ENCODE data around the gene OSTF1.

OSTF1 gene

DNA sequence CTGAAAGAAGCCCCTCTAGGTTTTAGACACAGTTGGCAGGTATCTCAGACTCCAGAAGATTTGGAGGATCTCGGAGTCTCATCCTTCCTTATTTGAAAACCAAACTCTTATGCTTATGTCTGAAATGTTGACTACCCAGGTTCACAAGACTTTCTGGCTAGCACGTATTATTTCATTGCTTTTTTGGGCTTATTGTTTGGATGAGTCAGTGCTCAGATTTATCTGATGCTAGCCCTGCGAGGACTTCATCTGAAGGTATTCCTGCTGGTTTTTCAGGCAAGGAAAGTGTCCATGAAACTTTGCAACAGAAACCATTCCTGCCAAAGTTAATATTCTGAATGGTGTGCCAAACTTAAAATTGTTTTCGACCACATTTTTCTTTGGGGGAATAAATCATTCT lies 8.5 kb downstream of the OSTF1 start:
- Mint-ChIP-seq H3K4me3 (no peak overlapping the region), H3K4me1 (peaks cover 4% of the 10 kb centered on the region), H3K9me3 (no peaks in the 10 kb centered on the region), H3K27me3 (ENCODE audit: low read depth) (peaks cover 3% of the 10 kb centered on the region), H3K36me3 (ENCODE audit: low read depth) (no peaks in the 10 kb centered on the region), H3K27ac (no peak overlapping the region)
- no peak for TF ChIP-seq CTCF (IDR thresholded peaks at IDR 0.05; ENCODE audit: unreplicated experiment in 3 of 3)

DNA sequence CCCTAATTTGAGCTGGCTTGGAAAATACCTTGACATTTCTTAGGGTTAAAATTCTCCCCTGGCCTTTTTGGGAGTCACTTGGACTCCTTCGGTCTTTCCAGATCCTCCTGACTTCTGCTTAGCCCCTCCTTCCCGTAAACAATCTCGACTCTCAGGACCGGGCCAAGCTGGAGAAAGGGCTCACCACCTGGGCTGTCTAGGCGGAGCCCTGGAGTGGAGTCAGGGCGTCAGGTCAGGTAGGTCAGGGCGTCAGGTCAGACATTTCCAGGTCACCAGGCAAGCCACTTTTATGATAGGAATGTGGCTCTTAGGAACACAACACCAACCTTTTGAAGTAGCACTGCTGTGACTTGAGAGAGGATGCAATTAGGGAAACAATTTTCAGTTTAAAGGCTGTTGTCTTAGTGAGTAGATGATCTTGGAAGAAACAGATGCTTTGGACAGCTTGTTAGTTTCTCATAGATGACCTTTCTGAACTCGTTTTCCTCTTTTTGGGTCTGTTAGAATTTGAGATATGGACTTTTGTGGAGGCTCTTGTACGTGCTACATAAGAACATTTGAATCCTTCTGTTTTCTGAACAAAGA lies 12.8 kb downstream of the OSTF1 start:
- H3K36me3 Mint-ChIP-seq (ENCODE audit: low read depth), result no peaks in the 10 kb centered on the region
- no peaks in the 10 kb centered on the region for H3K27me3 Mint-ChIP-seq (ENCODE audit: low read depth)
- no peak overlapping the region for H3K4me3 Mint-ChIP-seq
- H3K27ac Mint-ChIP-seq, result peak overlapping the region in 1 of 3 experiments; percentile 3
- no peak for TF ChIP-seq CTCF (IDR thresholded peaks at IDR 0.05; ENCODE audit: unreplicated experiment in 3 of 3)
- H3K9me3 Mint-ChIP-seq, result no peaks in the 10 kb centered on the region
- H3K4me1 Mint-ChIP-seq, result peaks cover 9% of the 10 kb centered on the region

DNA sequence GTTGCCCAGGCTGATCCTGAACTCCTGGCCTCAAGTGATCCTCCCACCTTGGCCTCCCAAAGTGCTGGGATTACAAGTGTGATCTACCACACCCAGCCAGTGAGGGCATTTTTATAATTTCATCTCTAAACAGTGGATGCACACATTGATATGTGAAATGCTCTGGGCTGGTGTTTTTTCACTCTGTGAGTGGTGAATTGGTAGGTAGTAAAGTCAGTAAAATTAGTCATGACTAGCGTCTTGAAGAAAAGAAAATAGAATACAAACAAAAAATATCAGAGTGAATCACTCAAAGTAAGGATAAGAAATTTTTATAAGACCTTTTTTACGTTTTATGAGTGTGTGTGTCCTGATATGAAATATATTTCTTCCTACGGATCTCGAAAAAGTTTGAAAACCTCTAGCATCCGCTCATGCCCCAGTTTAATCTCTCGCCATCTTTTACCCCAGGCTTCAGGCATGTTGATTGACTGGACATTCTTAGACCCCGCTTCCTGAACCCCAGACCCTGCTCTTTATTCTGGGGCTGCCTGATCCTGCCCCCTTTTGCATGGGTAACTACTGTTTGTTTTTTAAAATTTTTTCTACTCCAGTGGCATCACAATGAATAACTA lies 14.0 kb downstream of the OSTF1 start:
- no peak overlapping the region for H3K4me3 Mint-ChIP-seq
- no peak for TF ChIP-seq CTCF (IDR thresholded peaks at IDR 0.05; ENCODE audit: unreplicated experiment in 3 of 3)
- no peak overlapping the region for H3K27ac Mint-ChIP-seq
- no peaks in the 10 kb centered on the region for H3K27me3 Mint-ChIP-seq (ENCODE audit: low read depth)
- H3K4me1 Mint-ChIP-seq, result peaks cover 15% of the 10 kb centered on the region
- no peaks in the 10 kb centered on the region for H3K36me3 Mint-ChIP-seq (ENCODE audit: low read depth)
- H3K9me3 Mint-ChIP-seq, result no peaks in the 10 kb centered on the region

DNA sequence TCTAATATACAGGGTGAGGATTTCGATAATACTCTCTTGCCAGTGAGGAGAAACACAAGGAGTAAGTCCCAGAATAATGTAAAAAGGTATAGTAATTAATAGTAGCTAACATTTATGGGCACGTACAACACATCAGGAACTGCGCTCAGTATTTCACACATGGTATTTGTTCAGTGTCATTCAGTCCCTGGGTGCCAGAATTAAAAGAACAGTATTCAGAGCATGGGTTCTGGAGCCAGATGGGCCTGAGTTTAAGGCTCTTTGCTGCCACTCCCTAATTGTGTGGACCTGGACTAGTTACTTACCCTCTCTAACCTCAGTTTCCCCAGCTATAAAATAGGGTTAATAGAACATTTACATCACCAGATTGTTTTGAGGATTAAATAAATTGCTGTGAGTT lies 16.3 kb downstream of the OSTF1 start:
- Mint-ChIP-seq H3K4me3 (no peak overlapping the region), H3K27ac (no peak overlapping the region), H3K9me3 (no peaks in the 10 kb centered on the region), H3K36me3 (ENCODE audit: low read depth) (no peaks in the 10 kb centered on the region), H3K27me3 (ENCODE audit: low read depth) (no peaks in the 10 kb centered on the region), H3K4me1 (peaks cover 23% of the 10 kb centered on the region)
- TF ChIP-seq CTCF (IDR thresholded peaks at IDR 0.05; ENCODE audit: unreplicated experiment in 3 of 3), result no peak

DNA sequence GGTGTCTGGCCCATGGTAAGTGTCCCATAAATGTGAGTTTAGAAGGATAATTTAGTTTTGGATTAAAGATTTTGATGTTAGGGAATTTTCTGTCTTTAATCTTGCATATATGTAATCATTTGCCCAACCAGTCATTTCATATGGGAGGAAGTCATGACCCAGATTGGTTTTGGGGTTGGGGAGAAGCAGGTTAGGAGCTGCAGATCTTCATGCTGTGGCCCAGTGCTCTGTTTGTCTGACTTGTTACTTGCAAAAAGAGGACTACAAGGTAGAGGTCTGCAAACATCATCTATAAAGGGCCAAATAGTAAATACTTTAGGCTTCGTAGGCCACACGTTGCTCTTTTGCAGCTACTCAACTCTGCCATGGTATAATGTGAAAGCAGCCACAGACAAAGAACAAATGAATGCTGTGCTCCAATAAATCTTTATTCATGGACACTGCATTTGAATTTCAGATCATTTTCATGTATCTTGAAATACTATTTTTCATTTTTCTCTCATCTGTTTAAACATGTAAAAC lies 16.8 kb downstream of the OSTF1 start:
- H3K9me3 Mint-ChIP-seq, result no peaks in the 10 kb centered on the region
- no peaks in the 10 kb centered on the region for H3K36me3 Mint-ChIP-seq (ENCODE audit: low read depth)
- H3K4me1 Mint-ChIP-seq, result peaks cover 23% of the 10 kb centered on the region
- no peak for TF ChIP-seq CTCF (IDR thresholded peaks at IDR 0.05; ENCODE audit: unreplicated experiment in 3 of 3)
- no peaks in the 10 kb centered on the region for H3K27me3 Mint-ChIP-seq (ENCODE audit: low read depth)
- no peak overlapping the region for H3K4me3 Mint-ChIP-seq
- H3K27ac Mint-ChIP-seq, result no peak overlapping the region

DNA sequence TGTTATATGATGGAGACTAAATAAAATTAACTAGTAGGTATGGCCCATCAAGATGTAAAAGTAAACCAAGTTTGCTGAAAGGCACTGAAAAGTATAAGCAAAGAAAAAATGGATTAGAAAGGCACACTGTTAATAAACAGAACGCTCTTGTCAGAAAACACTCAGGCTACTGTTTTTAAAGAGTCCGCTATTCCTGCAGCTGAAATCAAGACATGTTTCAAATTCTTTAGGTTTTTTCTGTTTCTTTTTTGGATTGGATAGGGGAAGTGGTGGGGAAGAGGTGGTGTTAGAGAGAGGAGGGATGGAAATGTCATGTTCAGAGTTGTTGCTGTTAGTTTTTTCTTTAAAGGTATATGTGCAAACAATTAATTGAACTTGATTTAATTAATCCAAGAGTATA lies 17.5 kb downstream of the OSTF1 start:
- H3K27ac Mint-ChIP-seq, result peak overlapping the region; percentile 37 to 54 (median 48)
- H3K9me3 Mint-ChIP-seq, result no peaks in the 10 kb centered on the region
- peak overlapping the region in 1 of 3 experiments; percentile 12 for H3K4me3 Mint-ChIP-seq
- H3K4me1 Mint-ChIP-seq, result peaks cover 23% of the 10 kb centered on the region
- no peak for TF ChIP-seq CTCF (IDR thresholded peaks at IDR 0.05; ENCODE audit: unreplicated experiment in 3 of 3)
- no peaks in the 10 kb centered on the region for H3K27me3 Mint-ChIP-seq (ENCODE audit: low read depth)
- H3K36me3 Mint-ChIP-seq (ENCODE audit: low read depth), result no peaks in the 10 kb centered on the region
